Measurements from ENCODE around the gene SEMA3C.

Gene SEMA3C

DNA sequence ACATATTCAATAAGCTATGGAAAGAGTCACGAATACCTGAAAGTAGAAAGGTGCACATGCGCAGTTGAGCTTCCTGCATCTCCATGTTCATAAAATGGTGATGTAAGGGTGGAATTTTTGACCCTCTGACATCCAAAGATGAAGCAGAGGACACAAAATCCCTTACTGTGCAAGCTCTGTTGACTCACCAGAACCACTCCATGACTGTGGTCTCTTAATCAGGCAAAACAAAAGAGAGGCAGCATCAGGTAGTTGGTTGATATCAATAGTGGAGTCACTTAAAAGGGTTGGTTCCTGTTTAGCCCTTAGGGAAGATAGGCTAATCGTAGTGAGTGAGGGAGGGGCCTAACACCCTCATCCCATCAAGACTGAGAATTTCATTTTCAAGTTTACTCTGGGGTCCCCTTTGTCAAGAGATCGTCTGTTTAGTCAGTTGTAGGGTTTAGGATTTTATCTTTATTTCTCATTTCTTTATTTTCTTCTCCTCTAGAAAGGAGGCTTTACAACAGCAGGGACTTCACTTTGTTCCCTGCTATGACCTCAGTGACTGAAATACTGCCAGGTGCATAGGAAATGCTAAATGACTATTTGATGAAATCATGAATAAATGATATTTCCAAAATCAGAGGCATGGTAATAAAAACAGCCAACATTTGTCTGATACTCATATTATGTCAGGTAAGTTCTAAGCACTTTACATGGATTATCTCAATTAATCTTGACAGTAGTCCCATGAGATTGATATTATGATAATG lies 182.3 kb downstream of the SEMA3C start:
- no peak for DNase-seq (ENCODE audit: low read depth in 3 of 3)

DNA sequence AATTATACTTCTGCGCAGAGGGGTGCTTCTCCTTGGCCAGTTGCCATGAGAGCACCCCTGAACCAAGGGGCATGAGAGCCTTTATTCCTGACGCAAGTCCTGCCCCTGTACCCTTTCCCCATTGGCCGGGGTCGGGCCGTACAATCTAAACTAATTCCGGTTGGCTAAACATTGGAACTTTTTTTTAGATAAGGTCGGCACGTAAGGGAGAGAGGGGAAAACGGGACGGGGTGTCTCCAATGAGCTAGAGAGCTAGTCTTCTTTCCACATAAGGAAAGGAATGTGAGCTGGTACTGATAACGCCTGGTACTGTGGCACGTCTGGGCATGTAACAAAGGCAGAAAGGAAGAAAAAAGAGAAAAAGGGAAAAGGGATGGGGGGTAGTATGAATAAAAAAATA lies 183.5 kb downstream of the SEMA3C start:
- no peak for DNase-seq (ENCODE audit: low read depth in 3 of 3)

DNA sequence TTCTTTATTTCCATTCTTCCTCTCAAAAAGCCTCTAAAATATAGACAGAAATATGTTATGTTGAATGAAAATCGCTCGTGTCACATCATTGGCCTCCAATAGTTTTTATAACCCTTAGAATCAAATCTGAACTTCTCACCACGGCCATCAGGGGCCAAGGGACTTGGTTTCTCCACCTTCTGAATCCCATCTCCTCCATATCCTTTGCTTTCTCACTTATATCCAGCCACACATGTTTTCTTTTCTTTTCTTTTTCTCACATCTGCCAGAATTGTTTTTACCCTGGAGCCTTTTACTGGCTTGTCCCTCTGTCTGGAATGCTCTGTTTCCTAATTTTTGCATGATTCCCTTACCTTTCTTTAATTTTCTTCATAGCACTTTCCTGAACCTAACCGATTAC lies 184.8 kb downstream of the SEMA3C start:
- no peak for DNase-seq (ENCODE audit: low read depth in 3 of 3)

DNA sequence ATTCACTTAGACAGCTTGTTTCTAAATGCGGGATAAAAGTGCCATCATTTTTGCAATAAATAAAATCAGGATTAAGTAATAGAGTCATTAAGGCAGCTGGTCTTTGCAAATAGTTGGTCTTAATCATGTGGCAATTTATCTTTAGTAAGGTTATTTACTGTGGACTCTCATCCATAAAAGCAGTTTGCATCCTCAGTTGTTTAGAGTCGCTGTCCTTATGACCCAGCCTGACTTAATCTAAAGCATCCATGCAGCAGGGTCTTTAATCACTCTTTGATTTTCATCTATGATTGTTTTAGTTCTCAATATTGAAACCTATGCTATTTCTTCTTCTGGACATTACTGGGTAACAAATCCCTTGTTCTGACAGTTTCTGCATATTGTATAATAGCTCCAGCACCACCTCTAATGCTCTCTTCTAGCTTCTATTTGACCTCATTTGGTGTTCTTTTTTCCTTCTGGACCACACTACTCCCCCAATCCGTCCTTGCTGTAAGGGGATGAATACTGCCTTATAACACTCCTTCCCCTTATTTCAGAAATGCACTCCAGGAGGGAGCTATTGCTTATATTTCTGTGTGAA lies 185.4 kb downstream of the SEMA3C start:
- DNase-seq (ENCODE audit: low read depth in 3 of 3): no peak

DNA sequence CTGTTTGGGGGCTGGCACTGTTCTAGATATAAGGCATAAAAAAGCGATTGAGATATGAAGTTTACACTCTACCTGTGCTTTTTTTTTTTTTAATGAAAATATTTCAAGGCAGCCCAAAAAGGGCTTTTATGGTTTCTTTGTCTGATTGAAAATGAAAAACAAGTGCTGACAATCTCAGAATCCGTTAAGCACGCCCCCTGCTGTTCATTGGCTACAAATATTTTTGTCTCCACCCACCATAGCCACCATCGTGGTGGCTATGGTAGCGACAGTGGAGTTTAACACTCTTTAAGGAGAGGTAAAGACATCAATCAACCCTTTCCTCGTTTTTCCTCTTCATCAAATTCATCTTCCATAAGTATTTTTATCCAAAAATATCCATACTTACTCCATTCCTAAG lies 186.2 kb downstream of the SEMA3C start:
- DNase-seq (ENCODE audit: low read depth in 3 of 3): no peak

DNA sequence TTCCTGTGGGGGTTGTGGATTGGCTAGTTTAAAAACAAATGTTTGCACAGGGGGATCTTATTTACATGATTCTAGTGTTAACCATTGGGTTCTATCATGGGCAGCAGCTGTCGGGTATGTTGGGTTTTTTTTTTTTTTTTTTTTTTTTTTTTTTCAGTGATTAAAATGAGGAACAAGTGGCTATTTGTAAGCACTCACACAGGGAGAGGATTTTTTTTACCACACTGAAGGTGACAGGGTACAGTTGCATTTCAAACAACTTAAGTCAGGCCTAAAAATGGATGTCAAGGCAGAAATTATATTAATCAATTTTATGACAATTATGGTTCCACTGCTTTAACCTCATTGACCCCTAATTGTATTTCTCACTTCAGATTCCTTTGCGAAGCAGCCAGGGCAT lies 187.6 kb downstream of the SEMA3C start:
- DNase-seq (ENCODE audit: low read depth in 3 of 3): no peak

DNA sequence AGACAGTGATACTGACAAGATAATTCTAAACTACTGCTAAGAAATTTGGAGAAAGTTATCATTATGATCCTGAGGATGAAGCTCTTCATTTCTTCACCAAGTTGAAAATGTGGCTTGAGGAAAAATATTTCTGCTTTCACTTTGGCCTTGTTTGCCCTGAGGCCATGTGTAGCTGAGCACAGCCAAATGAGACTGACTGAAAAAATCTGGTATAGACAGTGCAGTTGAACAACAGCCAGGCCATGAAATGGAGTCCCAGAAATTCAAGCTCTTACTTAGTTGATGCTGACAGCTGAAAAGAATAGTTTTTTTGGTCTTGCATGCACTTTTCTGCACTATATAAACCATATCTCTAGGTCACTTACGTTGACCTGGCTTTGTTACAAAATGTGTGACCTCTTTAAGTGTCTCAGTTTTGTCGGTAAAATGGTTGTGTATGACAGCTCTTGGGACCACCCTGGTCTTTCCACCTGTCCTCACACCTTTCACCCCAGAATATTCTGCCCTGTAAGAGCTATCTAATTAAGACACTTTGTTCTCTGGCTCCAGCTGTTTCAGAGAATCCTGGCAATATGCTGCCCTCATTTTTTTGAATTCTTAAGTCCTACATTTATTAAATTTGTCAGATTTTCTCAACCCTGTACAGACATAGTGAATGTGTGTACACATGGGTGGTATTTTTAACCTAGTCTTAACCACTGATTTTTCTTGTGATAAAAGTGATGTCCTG lies 189.1 kb downstream of the SEMA3C start:
- DNase-seq (ENCODE audit: low read depth in 3 of 3): no peak

DNA sequence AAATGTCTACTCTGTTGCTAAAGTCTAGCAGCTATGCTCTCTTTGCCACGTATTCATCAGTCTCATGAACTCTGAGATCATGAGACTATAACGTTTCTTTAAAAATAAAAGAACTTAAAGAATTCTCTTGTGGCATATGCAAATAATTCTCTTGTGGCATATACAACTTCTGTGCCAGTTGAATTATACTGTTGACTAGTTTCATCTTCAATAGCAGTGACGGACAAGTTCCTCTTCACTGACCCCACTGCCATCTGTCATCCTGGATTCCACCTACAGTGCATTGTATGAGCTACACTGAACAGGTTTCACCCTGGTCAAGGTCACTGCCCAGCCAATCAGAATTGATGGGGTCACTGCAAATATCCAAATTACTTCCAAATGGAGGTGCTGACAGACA lies 192.2 kb downstream of the SEMA3C start:
- no peak for DNase-seq (ENCODE audit: low read depth in 3 of 3)

DNA sequence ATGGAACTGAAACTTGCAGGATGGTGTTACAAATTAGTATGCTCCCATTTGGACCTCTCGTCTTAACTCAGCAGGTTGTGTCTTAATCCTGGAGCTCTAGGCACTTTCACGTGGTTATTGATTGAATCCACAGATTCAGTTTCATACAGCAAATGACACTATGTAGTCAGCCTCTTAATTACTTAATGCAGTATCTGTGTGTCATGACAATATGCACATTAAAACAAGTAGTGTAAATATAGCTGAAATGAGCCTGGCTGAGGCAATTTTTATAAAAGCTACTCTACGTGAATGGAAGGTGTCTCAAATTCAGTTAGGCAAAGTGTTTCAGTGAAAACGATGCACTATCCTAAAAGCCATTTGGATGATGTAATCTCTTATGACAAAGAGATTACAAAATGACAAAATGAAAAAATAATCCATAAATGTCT lies 193.7 kb downstream of the SEMA3C start:
- DNase-seq (ENCODE audit: low read depth in 3 of 3): no peak

DNA sequence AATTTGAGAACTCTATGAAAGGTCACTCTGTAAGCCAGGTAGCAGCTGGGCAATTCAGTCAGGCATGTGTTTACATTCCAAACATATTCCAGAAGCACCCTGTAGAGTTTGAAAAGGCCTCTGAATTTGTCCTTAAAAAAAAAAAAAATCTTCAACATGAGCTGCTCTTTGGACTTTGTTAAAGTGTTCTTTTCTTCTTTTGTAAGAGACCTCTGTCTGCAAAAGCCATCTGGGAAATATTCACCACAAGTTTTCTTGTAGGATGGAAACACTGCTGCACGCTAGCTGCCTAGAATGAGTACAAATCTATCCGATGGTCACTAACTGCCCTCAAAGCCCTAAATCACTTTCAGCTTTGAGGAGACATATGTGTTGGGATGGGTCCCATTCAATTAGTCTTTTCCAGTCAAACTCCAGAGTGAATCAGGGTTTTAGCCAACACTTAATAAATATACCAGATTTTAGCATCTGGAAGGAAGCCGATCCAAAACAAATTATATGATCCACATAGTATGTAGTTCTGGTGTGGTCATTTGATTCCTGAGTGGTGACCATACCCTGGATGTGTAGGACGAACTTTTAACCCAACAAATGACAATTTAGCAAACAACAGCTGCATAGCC lies 194.5 kb downstream of the SEMA3C start:
- no peak for DNase-seq (ENCODE audit: low read depth in 3 of 3)

DNA sequence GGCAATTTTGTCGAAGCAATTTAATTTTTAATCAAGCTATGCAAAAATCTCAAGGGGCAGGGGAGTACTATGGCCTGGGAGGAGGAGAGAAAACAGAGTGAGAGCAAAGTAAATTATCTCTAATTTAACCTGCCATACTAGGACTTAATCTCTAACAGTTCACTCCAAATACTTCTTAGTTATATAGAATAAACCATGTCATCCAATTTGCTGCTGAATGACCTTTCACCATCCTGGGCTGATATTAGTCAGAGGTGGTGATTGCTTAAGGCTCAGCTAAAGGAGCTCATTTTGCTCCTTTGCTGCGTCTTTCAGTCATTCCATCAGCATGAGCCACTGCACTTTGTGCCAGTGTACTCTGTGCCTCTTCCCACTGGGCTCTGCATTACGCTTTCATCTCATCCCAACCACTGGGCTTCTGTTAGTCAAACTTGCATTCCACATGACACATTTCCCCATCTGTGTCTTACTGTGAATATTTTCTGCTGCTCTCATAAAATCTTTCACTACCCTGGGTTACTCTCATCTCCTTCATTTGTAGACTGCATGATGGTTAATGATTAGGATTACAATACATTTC lies 196.1 kb downstream of the SEMA3C start:
- DNase-seq (ENCODE audit: low read depth in 3 of 3): no peak

DNA sequence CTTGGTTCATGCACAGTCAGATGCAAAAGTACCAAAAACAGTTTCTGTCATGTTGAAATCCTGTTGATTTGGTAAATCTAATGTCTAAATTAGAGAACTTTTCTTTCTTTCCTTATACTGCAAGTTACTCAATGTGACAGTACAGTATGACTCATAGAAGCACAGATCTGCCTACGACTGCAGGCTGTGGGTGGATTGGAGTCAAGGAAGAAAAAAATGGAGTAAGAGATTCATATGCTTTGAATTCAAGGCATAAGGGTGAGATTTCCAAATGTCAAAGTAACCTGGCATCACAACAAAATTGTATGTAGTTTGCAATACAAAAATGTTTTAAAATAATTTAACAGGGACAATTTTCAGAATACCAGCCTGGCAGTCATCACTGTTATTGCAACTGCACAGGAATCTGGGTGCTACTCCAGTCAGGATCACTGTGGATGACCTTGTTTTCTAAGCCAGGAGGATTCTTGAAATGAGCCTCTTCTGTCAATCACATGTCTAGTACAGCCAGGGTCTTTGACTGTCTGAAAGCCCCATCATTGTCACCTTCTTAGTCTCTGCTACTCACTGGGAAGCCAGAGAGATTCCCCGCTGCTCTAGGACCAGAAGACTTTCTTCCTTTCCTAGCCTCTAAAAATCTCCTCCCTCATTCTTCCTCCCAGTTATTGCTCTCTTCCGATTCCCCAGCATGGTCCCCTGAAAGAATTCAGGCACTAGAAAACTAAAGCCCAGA lies 196.8 kb downstream of the SEMA3C start:
- DNase-seq (ENCODE audit: low read depth in 3 of 3): no peak

DNA sequence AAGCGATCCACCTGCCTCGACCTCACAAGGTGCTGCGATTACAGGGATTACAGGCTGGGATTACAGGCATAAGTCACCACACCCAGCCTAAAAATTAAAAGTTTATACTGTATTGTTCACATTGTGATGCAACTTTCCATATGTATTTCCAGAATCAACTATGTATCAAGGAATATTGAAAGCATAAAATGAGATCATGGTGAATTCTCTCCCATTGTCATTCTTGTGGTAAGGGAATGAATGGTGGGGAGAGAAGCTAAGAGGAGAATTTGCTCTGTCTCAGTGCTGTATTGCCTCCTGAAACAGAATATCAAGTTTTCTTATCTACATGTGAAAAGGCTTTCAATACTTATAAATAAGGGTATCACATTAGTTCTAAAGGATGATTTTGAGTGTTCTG lies 198.7 kb downstream of the SEMA3C start:
- DNase-seq (ENCODE audit: low read depth in 3 of 3): no peak

DNA sequence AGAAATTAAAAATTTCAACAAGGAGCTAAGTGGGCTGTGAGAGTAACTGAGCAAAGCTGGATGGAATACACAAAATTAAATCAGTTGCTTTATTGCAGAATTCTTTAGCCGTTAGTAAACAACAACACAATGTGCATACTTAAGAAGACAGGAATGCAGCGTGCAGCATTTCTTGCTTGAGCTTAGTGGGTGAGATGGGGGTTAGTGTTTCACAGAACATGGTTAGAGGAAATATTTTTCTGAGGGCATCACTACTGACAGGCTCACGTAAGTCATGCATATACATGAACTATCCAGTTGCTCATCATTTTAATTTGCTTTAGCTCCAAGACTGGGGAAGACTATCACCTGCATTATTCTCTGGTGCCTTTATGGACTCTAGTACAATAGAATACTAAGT lies 199.6 kb downstream of the SEMA3C start:
- DNase-seq (ENCODE audit: low read depth in 3 of 3): no peak

DNA sequence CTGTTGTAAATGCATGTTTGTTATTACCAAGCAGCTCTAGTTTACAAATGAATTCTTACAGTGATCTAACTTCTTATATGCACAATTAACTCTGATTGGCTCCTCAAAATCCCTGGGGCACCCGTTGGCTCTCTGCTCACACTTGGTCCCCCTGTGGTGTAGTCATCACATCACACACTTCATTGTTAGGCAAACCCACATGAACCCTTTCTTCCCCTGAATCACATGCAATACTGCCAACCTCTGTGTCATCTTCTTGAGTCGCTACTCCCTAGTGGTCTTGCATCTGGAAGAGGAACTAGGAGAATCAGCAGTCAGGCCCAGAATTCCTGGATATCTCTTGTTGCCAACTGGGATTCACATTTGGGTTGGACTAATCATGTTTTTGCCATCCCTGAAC lies 207.3 kb downstream of the SEMA3C start:
- no peak for DNase-seq (ENCODE audit: low read depth in 3 of 3)

DNA sequence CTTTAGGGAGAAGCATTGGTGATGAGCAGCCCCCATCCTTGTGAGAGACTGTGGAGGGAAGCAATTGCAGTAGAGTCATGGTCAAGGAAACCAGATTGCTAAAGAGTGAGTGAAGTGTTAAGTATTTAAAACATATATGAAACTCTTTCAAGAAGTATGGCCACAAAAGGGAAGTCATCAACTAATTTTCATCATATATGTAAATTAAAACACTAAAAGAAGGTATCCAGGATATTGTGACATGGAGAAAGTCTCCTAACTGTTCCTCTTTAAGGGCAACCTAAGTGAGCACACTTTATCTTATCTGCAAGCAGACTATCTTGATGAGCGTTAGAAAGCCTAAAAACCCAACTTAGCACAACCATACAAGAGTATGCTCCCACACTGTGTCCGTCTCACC lies 210.7 kb downstream of the SEMA3C start:
- DNase-seq (ENCODE audit: low read depth in 3 of 3): no peak

DNA sequence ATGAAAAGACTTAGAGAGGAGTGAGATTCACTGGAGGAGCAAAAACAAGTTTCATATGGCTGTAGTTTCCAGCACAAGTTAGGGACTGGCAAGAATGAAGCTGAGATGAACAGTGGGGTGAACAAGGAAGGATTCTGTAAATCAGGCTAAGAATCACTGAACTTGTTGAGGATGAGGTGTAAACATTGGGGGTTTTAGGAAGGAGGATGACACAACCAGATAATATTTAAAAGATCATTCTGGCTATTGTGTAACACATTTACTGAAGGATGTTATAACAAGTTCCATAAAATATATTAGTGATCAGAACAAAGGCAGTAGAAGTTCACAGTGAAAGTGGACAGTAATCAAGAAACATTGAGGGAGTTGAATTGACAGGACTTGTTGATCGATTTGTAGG lies 211.5 kb downstream of the SEMA3C start:
- no peak for DNase-seq (ENCODE audit: low read depth in 3 of 3)

DNA sequence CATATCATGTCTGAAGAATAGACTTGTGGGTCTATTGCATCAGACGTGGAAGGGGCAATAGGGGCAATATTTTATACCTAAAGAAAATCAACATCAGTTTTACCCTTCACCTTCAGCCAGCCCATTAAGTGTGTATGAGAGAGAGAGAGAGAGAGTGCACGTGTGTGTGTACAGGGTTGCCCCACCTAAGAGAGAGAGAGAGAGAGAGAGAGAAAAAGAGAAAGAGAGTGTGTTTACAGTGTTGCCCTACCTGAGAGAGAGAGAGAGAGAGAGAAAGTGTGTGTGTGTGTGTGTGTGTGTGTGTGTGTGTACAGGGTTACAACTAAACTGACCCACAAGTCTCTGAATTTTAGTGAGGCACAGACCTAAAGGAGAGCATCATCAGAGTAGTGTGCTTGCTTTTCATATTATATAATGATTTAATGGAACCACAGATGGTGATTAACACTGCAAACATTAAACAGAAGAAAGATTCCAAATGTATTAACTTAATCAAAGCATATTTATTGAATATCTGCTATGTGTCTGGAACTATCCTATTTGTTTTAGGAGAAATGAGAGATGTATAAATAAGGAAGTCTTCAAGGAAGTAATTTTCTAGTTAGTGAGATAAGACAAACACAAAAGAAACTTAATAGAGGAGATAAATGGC lies 213.6 kb downstream of the SEMA3C start:
- DNase-seq (ENCODE audit: low read depth in 3 of 3): no peak

DNA sequence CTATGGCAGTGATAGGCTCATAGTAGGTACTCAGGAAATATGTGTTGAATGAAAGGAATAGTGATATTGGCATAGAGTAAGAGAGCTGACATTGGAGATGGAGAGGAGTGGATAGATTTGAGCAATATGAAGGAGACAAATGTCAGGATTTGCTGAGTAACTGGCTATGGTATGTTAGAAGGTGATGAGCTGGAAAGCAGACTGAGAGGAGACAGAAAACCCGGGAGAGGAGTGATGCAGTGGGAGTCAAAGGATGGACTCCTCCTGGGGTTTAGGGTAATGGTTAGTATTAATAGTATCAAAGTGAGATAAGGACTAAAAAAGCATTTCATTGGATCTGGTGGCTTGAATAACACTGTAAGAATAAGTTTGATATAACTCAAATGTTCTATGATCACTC lies 215.6 kb downstream of the SEMA3C start:
- no peak for DNase-seq (ENCODE audit: low read depth in 3 of 3)

DNA sequence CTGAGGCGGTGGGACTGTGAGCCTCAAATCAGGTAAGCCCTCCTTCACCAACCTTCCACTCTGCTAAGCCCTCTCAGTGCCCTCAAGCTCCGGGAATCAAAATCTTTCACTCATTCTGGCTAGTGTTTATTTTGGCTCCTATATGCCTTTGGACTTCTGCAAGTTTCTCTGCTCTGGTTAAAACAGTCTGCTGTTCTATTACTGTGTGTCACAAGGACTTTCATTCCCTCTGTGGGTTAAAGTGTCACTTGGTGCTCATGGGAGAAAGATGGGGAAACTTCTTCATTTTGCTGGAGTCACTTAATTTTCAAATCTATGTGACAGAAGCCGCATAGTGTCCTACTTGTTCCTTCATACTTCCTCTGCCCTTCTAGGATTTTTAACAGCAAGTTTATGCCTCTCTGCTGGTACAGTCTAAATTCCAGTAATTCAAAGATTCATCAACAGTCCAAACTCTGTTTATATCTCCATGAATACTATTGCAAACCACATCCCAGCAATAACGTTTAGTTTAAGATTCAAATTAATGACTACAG lies 219.1 kb downstream of the SEMA3C start:
- DNase-seq (ENCODE audit: low read depth in 3 of 3): no peak
